Esophagus muscularis mucosa (tissue), 4 donors: ENCODE data around the gene OR1K1.
"Not testable (repeated sequence)": the region's sequence is repeated elsewhere in the genome, so short reads cannot be mapped to it uniquely, and the experiment has no call there.

ENCODE experiments used
- EP300 ChIP-seq: sonication (generic); formaldehyde crosslinking; IDR thresholded peaks from one replicate; pipeline ENCODE4 v1.6.1; 2017; ENCODE audit warnings: antibody characterized with exemption
- POLR2A ChIP-seq: fragments of 450-650 bp; IDR thresholded peaks from one replicate; pipeline ENCODE4 v1.6.1; 2017; ENCODE audit warnings: antibody characterized with exemption, moderate library complexity, mild to moderate bottlenecking, low read depth
- POLR2AphosphoS5 ChIP-seq, 2 donors: sonication (generic); formaldehyde crosslinking; IDR thresholded peaks; one replicate each; pipeline ENCODE4 v1.6.1; 2017; ENCODE audit warnings: antibody characterized with exemption in 2 of 2
- TF ChIP-seq, protein P1 (sequence below), 3 experiments: fragments of 200-600 bp in 2 of 3; fragments of 450-650 bp in 1 of 3; sonication (generic) in 2 of 3; IDR thresholded peaks; one replicate each; pipeline ENCODE4 v1.5.1; 2017 to 2019; ENCODE audit warnings: antibody characterized with exemption in 3 of 3, mild to moderate bottlenecking in 2 of 3, moderate library complexity in 1 of 3

DNA sequence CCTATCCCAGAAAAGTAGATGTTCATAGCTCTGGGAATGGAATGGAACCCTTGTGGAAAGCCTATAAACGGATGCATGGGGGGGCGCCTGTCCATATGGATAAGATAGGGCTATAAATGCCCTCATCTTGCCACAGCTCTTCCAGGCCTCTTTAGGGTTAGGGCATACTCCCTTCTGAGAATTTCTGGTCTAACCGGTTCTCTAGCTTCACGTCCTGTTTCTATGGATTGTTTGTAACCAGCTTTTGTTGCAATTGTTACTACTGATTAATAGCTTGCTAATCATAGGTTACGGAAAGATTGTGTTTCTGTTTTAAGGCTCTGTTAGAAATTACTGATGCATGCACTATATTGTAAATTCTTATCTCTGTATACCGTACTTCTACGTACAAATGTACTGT, 9.3 kb downstream of the OR1K1 start:
- TF ChIP-seq EP300; POLR2A; POLR2AphosphoS5 (IDR thresholded peaks at IDR 0.05): not testable (repeated sequence)
- TF ChIP-seq, protein P1, sequence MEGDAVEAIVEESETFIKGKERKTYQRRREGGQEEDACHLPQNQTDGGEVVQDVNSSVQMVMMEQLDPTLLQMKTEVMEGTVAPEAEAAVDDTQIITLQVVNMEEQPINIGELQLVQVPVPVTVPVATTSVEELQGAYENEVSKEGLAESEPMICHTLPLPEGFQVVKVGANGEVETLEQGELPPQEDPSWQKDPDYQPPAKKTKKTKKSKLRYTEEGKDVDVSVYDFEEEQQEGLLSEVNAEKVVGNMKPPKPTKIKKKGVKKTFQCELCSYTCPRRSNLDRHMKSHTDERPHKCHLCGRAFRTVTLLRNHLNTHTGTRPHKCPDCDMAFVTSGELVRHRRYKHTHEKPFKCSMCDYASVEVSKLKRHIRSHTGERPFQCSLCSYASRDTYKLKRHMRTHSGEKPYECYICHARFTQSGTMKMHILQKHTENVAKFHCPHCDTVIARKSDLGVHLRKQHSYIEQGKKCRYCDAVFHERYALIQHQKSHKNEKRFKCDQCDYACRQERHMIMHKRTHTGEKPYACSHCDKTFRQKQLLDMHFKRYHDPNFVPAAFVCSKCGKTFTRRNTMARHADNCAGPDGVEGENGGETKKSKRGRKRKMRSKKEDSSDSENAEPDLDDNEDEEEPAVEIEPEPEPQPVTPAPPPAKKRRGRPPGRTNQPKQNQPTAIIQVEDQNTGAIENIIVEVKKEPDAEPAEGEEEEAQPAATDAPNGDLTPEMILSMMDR (IDR thresholded peaks at IDR 0.05): not testable (repeated sequence)
